Liver (tissue), 9 donors: ENCODE data around the gene UNC5B. TPM values are rescaled to one million over a fixed set of nuclear protein-coding genes. Genes with fewer than 3 reads are reported as not detected.

Source experiments
- DNase-seq: peaks from one replicate; pipeline ENCODE4 v3.0.0-alpha.2; 2017; ENCODE audit warnings: low spot score
- H3K27ac ChIP-seq, 2 donors: one replicate each; pipeline ENCODE4 v1.7.0; 2013; ENCODE audit warnings: inconsistent platforms in 2 of 2, low read length in 2 of 2, control low read depth in 1 of 2, low read depth in 1 of 2, mild to moderate bottlenecking in 1 of 2
- H3K27me3 ChIP-seq, 4 donors: one replicate each; pipeline versions ENCODE4 v1.6.1 to v1.7.0; 2013; ENCODE audit warnings: low read length in 3 of 4, inconsistent platforms in 1 of 4, mild to moderate bottlenecking in 1 of 4, moderate library complexity in 1 of 4; ENCODE audit not compliant: control insufficient read depth in 4 of 4, insufficient read depth in 4 of 4
- H3K36me3 ChIP-seq, 4 donors: one replicate each; pipeline versions ENCODE4 v1.6.1 to v1.7.0; 2013; ENCODE audit warnings: low read length in 3 of 4, mild to moderate bottlenecking in 3 of 4, low read depth in 1 of 4, moderate library complexity in 1 of 4; ENCODE audit not compliant: control insufficient read depth in 4 of 4, insufficient read depth in 3 of 4
- H3K4me1 ChIP-seq, 4 donors: one replicate each; pipeline versions ENCODE4 v1.6.1 to v1.7.0; 2013; ENCODE audit warnings: low read length in 3 of 4, mild to moderate bottlenecking in 3 of 4, moderate library complexity in 1 of 4; ENCODE audit not compliant: control insufficient read depth in 4 of 4, insufficient read depth in 4 of 4
- H3K4me3 ChIP-seq, 3 donors: one replicate each; pipeline versions ENCODE4 v1.6.1 to v1.7.0; 2013; ENCODE audit warnings: low read length in 3 of 3, control low read depth in 1 of 3, low read depth in 1 of 3, mild to moderate bottlenecking in 1 of 3
- H3K9ac ChIP-seq, 2 donors: one replicate each; pipeline ENCODE4 v1.7.0; 2013; ENCODE audit warnings: low read length in 2 of 2, mild to moderate bottlenecking in 2 of 2, moderate library complexity in 2 of 2, control low read depth in 1 of 2, low read depth in 1 of 2
- H3K9me3 ChIP-seq, 4 donors: one replicate each; pipeline versions ENCODE4 v1.6.1 to v1.7.0; 2013; ENCODE audit warnings: low read length in 3 of 4; ENCODE audit not compliant: control insufficient read depth in 4 of 4
- CTCF ChIP-seq: fragments of 150-350 bp; IDR thresholded peaks from 2 replicates; pipeline ENCODE4 v1.5.1; 2017; ENCODE audit warnings: improper control_type of control experiment, low read depth, low read length; ENCODE audit not compliant: missing input control
- JUND ChIP-seq, 2 donors: IDR thresholded peaks; 2 replicates each; pipeline ENCODE4 v1.6.1; 2016; ENCODE audit warnings: antibody characterized with exemption in 2 of 2
- NR2F2 ChIP-seq: IDR thresholded peaks from 2 replicates; pipeline ENCODE4 v1.6.1; 2016; ENCODE audit warnings: antibody characterized with exemption
- RAD21 ChIP-seq, 2 donors: IDR thresholded peaks; 2 replicates each; pipeline ENCODE4 v1.6.1; 2016; ENCODE audit warnings: antibody characterized with exemption in 2 of 2, mild to moderate bottlenecking in 2 of 2
- REST ChIP-seq: IDR thresholded peaks from 2 replicates; pipeline ENCODE4 v1.6.1; 2016; ENCODE audit warnings: antibody characterized with exemption, mild to moderate bottlenecking
- SP1 ChIP-seq: IDR thresholded peaks from 2 replicates; pipeline ENCODE4 v1.6.1; 2018; ENCODE audit warnings: antibody characterized with exemption, mild to moderate bottlenecking
- TAF1 ChIP-seq: conservative IDR thresholded peaks from 2 replicates; pipeline ENCODE4 v1.6.1; 2016; ENCODE audit warnings: antibody characterized with exemption, mild to moderate bottlenecking
- YY1 ChIP-seq: IDR thresholded peaks from 2 replicates; pipeline ENCODE4 v1.6.1; 2016; ENCODE audit warnings: antibody characterized with exemption, mild to moderate bottlenecking
- WGBS: extraction: QIAGEN DNeasy Blood & Tissue Kit; methylation state at CpG from one replicate; pipeline ENCODE4 v1.1.7; 2013; 5-methylcytosine and 5-hydroxymethylcytosine counted together
- polyA plus RNA-seq, 2 donors: library from polyadenylated mRNA; stranded (reverse) in 1 of 2; unstranded in 1 of 2; fragments of 200-250 nt in 1 of 2; fragments of >200 nt in 1 of 2; fragmentation: Nextera tagmentation in 1 of 2; extraction: Ambion mirVana in 1 of 2; gene quantifications; one replicate each; pipeline versions ENCODE4 v1.2.1 to v1.2.3, GENCODE V29; 2013 to 2015
- total RNA-seq, 2 donors: library from RNA; depleted of rRNA; stranded (reverse); fragments of >200 nt; gene quantifications; one replicate each; pipeline ENCODE4 v1.2.3, GENCODE V29; 2014
- TF ChIP-seq, protein P1 (sequence below): IDR thresholded peaks from 2 replicates; pipeline ENCODE4 v1.6.1; 2016; ENCODE audit warnings: antibody characterized with exemption
- TF ChIP-seq, protein P2 (sequence below): IDR thresholded peaks from 2 replicates; pipeline ENCODE4 v1.6.1; 2016; ENCODE audit warnings: antibody characterized with exemption
- TF ChIP-seq, protein P3 (sequence below): IDR thresholded peaks from 2 replicates; pipeline ENCODE4 v1.6.1; 2016; ENCODE audit warnings: antibody characterized with exemption
- donor health status: healthy.
- donor health status: healthy.
- donor health status: healthy.
- donor health status: healthy.
- donor health status: healthy.

The UNC5B gene
- total and polyA plus RNA-seq, 4 donors = 0.56 to 1.8 (median 1.3) TPM

- TF ChIP-seq REST (no peak), JUND (IDR thresholded peaks at IDR 0.05) (no peak), TAF1 (no peak), NR2F2 (no peak), RAD21 (IDR thresholded peaks at IDR 0.05) (no peak)
- TF ChIP-seq, protein P1, sequence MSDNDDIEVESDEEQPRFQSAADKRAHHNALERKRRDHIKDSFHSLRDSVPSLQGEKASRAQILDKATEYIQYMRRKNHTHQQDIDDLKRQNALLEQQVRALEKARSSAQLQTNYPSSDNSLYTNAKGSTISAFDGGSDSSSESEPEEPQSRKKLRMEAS = no peak
- TF ChIP-seq, protein P2, sequence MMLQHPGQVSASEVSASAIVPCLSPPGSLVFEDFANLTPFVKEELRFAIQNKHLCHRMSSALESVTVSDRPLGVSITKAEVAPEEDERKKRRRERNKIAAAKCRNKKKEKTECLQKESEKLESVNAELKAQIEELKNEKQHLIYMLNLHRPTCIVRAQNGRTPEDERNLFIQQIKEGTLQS = no peak
Measured at GRCh38 chr10:71202314-71202713, 10.1 kb upstream of the UNC5B start (continued).

GRCh38 chr10:71203124-71203523 lies 9.2 kb upstream of the UNC5B start:
- Histone ChIP-seq H3K36me3 (no peaks in the 10 kb centered on the region), H3K4me1 (no peaks in the 10 kb centered on the region), H3K27me3 (no peaks in the 10 kb centered on the region), H3K4me3 (no peak overlapping the region), H3K27ac (no peak overlapping the region), H3K9me3 (peaks cover 0 to 7% (median 2%) of the 10 kb centered on the region in 4 donors), H3K9ac (no peak overlapping the region)
- DNase-seq = no peak
- WGBS = 68% methylated on average over 1 of the region's 1 CpG
- no peak for TF ChIP-seq SP1
- TF ChIP-seq, protein P1 = no peak
- no peak for TF ChIP-seq REST

GRCh38 chr10:71203716-71204115 lies 8.7 kb upstream of the UNC5B start:
- TF ChIP-seq CTCF = no peak
- TF ChIP-seq, protein P3, sequence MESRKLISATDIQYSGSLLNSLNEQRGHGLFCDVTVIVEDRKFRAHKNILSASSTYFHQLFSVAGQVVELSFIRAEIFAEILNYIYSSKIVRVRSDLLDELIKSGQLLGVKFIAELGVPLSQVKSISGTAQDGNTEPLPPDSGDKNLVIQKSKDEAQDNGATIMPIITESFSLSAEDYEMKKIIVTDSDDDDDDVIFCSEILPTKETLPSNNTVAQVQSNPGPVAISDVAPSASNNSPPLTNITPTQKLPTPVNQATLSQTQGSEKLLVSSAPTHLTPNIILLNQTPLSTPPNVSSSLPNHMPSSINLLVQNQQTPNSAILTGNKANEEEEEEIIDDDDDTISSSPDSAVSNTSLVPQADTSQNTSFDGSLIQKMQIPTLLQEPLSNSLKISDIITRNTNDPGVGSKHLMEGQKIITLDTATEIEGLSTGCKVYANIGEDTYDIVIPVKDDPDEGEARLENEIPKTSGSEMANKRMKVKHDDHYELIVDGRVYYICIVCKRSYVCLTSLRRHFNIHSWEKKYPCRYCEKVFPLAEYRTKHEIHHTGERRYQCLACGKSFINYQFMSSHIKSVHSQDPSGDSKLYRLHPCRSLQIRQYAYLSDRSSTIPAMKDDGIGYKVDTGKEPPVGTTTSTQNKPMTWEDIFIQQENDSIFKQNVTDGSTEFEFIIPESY = no peak
- no peak for TF ChIP-seq YY1
- no peak for TF ChIP-seq TAF1
- no peak for TF ChIP-seq SP1
- Histone ChIP-seq H3K9ac (no peak overlapping the region), H3K4me3 (no peak overlapping the region), H3K27me3 (no peaks in the 10 kb centered on the region), H3K4me1 (no peaks in the 10 kb centered on the region), H3K27ac (no peak overlapping the region), H3K9me3 (peaks cover 0 to 4% (median under 1%) of the 10 kb centered on the region in 4 donors), H3K36me3 (no peaks in the 10 kb centered on the region)
- WGBS = 89% methylated on average over 5 of the region's 5 CpGs
- DNase-seq = no peak
